GM23338 (cell line): Measurements from ENCODE around the gene SHANK1. TPM values are rescaled to one million over a fixed set of nuclear protein-coding genes. Genes with fewer than 3 reads are reported as not detected.

Experiments used
- ATAC-seq: fragments of 200-7000 bp; cut with Tn5 transposase; 3 replicates; pipeline ENCODE4 v1.9.1; 2020
- DNase-seq: peaks from one replicate; pipeline ENCODE4 v3.0.0-alpha.2; 2015; ENCODE audit warnings: low spot score
- H2AFZ ChIP-seq: fragments of 200-600 bp; sonication (generic); 2 replicates; pipeline ENCODE4 v1.8.0; 2016; ENCODE audit warnings: antibody characterized with exemption, mild to moderate bottlenecking, moderate library complexity
- H3F3A ChIP-seq: fragments of 200-600 bp; sonication (generic); replicated peaks from 2 replicates; pipeline ENCODE4 v1.8.0; 2017; ENCODE audit warnings: antibody characterized with exemption, mixed run types, low read depth
- H3K27ac ChIP-seq: fragments of 200-600 bp; sonication (generic); 2 replicates; pipeline ENCODE4 v1.6.1; 2016; ENCODE audit warnings: low read depth
- H3K27me3 ChIP-seq: fragments of 200-600 bp; sonication (generic); 2 replicates; pipeline ENCODE4 v1.8.0; 2016; ENCODE audit warnings: mild to moderate bottlenecking, mixed run types, moderate library complexity; ENCODE audit not compliant: insufficient read depth
- H3K36me3 ChIP-seq: fragments of 200-600 bp; sonication (generic); 2 replicates; pipeline ENCODE4 v1.8.0; 2016; ENCODE audit warnings: mild to moderate bottlenecking; ENCODE audit not compliant: insufficient read depth
- H3K4me1 ChIP-seq: fragments of 200-600 bp; sonication (generic); 2 replicates; pipeline ENCODE4 v1.8.0; 2016; ENCODE audit warnings: mild to moderate bottlenecking, moderate library complexity; ENCODE audit not compliant: insufficient read depth
- H3K4me2 ChIP-seq: fragments of 200-600 bp; sonication (generic); 2 replicates; pipeline ENCODE4 v1.7.1; 2017; ENCODE audit warnings: mixed run types
- H3K4me3 ChIP-seq: fragments of 200-600 bp; sonication (generic); 2 replicates; pipeline ENCODE4 v1.6.1; 2016; ENCODE audit warnings: mixed run types
- H3K79me2 ChIP-seq: fragments of 200-600 bp; sonication (generic); replicated peaks from 2 replicates; pipeline ENCODE4 v1.8.0; 2017; ENCODE audit warnings: mild to moderate bottlenecking; ENCODE audit not compliant: insufficient read depth
- H3K9me2 ChIP-seq: fragments of 200-600 bp; sonication (generic); 2 replicates; pipeline ENCODE4 v1.8.0; 2017; ENCODE audit not compliant: insufficient read depth
- H4K20me1 ChIP-seq: fragments of 200-600 bp; sonication (generic); replicated peaks from 2 replicates; pipeline ENCODE4 v1.8.0; 2017; ENCODE audit warnings: mild to moderate bottlenecking; ENCODE audit not compliant: insufficient read depth
- H3K27ac Mint-ChIP-seq: 2 replicates; pipeline ENCODE4 v1.8.0; 2020; ENCODE audit warnings: inconsistent platforms, mild to moderate bottlenecking, moderate library complexity, mixed read lengths
- H3K27me3 Mint-ChIP-seq: 3 replicates; pipeline ENCODE4 v1.8.0; 2022; ENCODE audit warnings: low read depth, mild to moderate bottlenecking, moderate library complexity, mixed read lengths, inconsistent platforms; ENCODE audit not compliant: insufficient read depth, poor library complexity
- H3K36me3 Mint-ChIP-seq: 3 replicates; pipeline ENCODE4 v1.8.0; 2021; ENCODE audit warnings: low read depth, mild to moderate bottlenecking, inconsistent platforms, moderate library complexity, mixed read lengths
- H3K4me1 Mint-ChIP-seq: 3 replicates; pipeline ENCODE4 v1.8.0; 2020; ENCODE audit warnings: mild to moderate bottlenecking, inconsistent platforms, mixed read lengths
- H3K4me3 Mint-ChIP-seq: 3 replicates; pipeline ENCODE4 v1.8.0; 2021; ENCODE audit warnings: moderate library complexity, mild to moderate bottlenecking, inconsistent platforms, mixed read lengths
- H3K9me3 Mint-ChIP-seq: 3 replicates; pipeline ENCODE4 v1.8.0; 2020; ENCODE audit warnings: moderate library complexity, mild to moderate bottlenecking, inconsistent platforms, mixed read lengths
- CREB1 ChIP-seq: fragments of 250-450 bp; sonication (Bioruptor Pico); IDR thresholded peaks from 2 replicates; pipeline ENCODE4 v1.5.0; 2020; ENCODE audit warnings: low read depth, mild to moderate bottlenecking, moderate library complexity
- EZH2 ChIP-seq: fragments of 200-600 bp; sonication (generic); IDR thresholded peaks from one replicate; pipeline ENCODE4 v1.8.0; 2017; ENCODE audit warnings: antibody characterized with exemption, mild to moderate bottlenecking, low read depth; ENCODE audit not compliant: unreplicated experiment
- EZH2phosphoT487 ChIP-seq: fragments of 200-600 bp; sonication (generic); IDR thresholded peaks from one replicate; pipeline ENCODE4 v1.8.1; 2018; ENCODE audit warnings: antibody characterized with exemption; ENCODE audit not compliant: unreplicated experiment
- JUNB ChIP-seq: IDR thresholded peaks from one replicate; pipeline ENCODE4 v1.6.1; 2016; ENCODE audit warnings: antibody characterized with exemption; ENCODE audit not compliant: unreplicated experiment
- NANOG ChIP-seq: IDR thresholded peaks from 2 replicates; pipeline ENCODE4 v1.6.1; 2016; ENCODE audit warnings: antibody characterized with exemption, borderline replicate concordance
- POLR2AphosphoS5 ChIP-seq: IDR thresholded peaks from 2 replicates; pipeline ENCODE4 v1.6.1; 2016; ENCODE audit warnings: antibody characterized with exemption, low read depth
- STAT1 ChIP-seq: IDR thresholded peaks from one replicate; pipeline ENCODE4 v1.6.1; 2016; ENCODE audit warnings: antibody characterized with exemption; ENCODE audit not compliant: unreplicated experiment
- ZNF114 ChIP-seq: fragments of 250-450 bp; sonication (Bioruptor Pico); IDR thresholded peaks from 2 replicates; pipeline ENCODE4 v1.5.0; 2020; ENCODE audit warnings: mild to moderate bottlenecking, moderate library complexity
- ZNF331 ChIP-seq: fragments of 250-450 bp; sonication (Bioruptor Pico); IDR thresholded peaks from 2 replicates; pipeline ENCODE4 v1.5.0; 2020; ENCODE audit warnings: low read depth, mild to moderate bottlenecking, moderate library complexity
- ZNF462 ChIP-seq: fragments of 250-450 bp; sonication (Bioruptor Pico); IDR thresholded peaks from 2 replicates; pipeline ENCODE4 v1.5.0; 2020; ENCODE audit warnings: mild to moderate bottlenecking, moderate library complexity
- polyA plus RNA-seq: library from polyadenylated mRNA; unstranded; fragments of >200 nt; fragmentation: Nextera tagmentation; extraction: Ambion mirVana; gene quantifications from 2 replicates; pipeline ENCODE4 v1.2.1, GENCODE V29; 2016
- total RNA-seq: library from RNA; depleted of rRNA; stranded (reverse); fragments of >200 nt; shearing (Covaris generic); gene quantifications from 2 replicates; pipeline ENCODE4 v1.2.3, GENCODE V29; 2014
- TF ChIP-seq, protein P1 (sequence below): IDR thresholded peaks from 2 replicates; pipeline ENCODE4 v1.6.1; 2016; ENCODE audit warnings: antibody characterized with exemption
- TF ChIP-seq, protein P2 (sequence below), 2 experiments: fragments of 200-600 bp in 1 of 2; sonication (generic) in 1 of 2; conservative IDR thresholded peaks; 2 replicates each; pipeline versions ENCODE4 v1.5.1 to v1.6.1; 2016 to 2017; ENCODE audit warnings: antibody characterized with exemption in 2 of 2, low read depth in 2 of 2, mild to moderate bottlenecking in 2 of 2, moderate library complexity in 1 of 2
- TF ChIP-seq, protein P3 (sequence below): IDR thresholded peaks from one replicate; pipeline ENCODE4 v1.6.1; 2018; ENCODE audit warnings: antibody characterized with exemption; ENCODE audit not compliant: unreplicated experiment

SHANK1 gene
- total and polyA plus RNA-seq, 2 experiments from 2014 or later: 0.23 to 4.1 TPM

DNA sequence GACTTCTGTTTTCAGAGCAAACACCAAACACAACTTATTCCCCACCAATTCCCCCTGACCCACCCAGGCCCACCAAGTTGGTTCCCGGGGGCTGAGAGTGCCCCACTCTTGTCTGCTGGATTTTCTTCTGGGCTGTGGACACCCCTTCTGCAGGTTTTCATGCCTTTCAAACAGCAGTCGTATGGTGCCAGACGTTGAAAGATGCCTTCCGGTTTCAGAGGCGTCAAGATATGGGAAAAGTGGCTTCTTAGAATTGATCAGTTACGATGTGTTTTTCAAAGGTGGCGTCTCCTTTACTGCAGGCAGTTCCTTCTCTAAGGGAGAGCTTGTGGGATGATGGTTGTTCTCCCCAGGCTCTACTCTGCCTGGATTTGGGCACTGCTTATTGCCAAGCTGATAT lies 16.3 kb upstream of the SHANK1 start:
- H3K27ac ChIP-seq: no peak overlapping the region
- Mint-ChIP-seq H3K36me3 (peaks cover 55% of the 10 kb centered on the region), H3K27me3 (peaks cover 3% of the 10 kb centered on the region), H3K27ac (no peak overlapping the region), H3K4me1 (no peaks in the 10 kb centered on the region), H3K4me3 (no peak overlapping the region), H3K9me3 (peaks cover 100% of the 10 kb centered on the region)
- no peaks in the 10 kb centered on the region for H3K79me2 ChIP-seq
- no peaks in the 10 kb centered on the region for H3K4me1 ChIP-seq
- ATAC-seq (no peak), DNase-seq (no peak)
- H3K9me2 ChIP-seq: no peaks in the 10 kb centered on the region
- H3K4me3 ChIP-seq: no peak overlapping the region
- peak overlapping the region; percentile 72 for H2AFZ ChIP-seq
- H4K20me1 ChIP-seq: no peaks in the 10 kb centered on the region
- no peaks in the 10 kb centered on the region for H3F3A ChIP-seq
- H3K36me3 ChIP-seq: no peaks in the 10 kb centered on the region
- no peak overlapping the region for H3K4me2 ChIP-seq
- H3K27me3 ChIP-seq: no peaks in the 10 kb centered on the region
- TF ChIP-seq POLR2AphosphoS5 (no peak), STAT1 (no peak), NANOG (no peak), JUNB (no peak), EZH2 (no peak), ZNF114 (no peak), EZH2phosphoT487 (no peak), ZNF331 (CRISPR knock-in tag) (no peak), CREB1 (CRISPR knock-in tag) (no peak), ZNF462 (CRISPR knock-in tag) (no peak)
- TF ChIP-seq, protein P1, sequence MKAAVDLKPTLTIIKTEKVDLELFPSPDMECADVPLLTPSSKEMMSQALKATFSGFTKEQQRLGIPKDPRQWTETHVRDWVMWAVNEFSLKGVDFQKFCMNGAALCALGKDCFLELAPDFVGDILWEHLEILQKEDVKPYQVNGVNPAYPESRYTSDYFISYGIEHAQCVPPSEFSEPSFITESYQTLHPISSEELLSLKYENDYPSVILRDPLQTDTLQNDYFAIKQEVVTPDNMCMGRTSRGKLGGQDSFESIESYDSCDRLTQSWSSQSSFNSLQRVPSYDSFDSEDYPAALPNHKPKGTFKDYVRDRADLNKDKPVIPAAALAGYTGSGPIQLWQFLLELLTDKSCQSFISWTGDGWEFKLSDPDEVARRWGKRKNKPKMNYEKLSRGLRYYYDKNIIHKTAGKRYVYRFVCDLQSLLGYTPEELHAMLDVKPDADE: no peak
- TF ChIP-seq, protein P2, sequence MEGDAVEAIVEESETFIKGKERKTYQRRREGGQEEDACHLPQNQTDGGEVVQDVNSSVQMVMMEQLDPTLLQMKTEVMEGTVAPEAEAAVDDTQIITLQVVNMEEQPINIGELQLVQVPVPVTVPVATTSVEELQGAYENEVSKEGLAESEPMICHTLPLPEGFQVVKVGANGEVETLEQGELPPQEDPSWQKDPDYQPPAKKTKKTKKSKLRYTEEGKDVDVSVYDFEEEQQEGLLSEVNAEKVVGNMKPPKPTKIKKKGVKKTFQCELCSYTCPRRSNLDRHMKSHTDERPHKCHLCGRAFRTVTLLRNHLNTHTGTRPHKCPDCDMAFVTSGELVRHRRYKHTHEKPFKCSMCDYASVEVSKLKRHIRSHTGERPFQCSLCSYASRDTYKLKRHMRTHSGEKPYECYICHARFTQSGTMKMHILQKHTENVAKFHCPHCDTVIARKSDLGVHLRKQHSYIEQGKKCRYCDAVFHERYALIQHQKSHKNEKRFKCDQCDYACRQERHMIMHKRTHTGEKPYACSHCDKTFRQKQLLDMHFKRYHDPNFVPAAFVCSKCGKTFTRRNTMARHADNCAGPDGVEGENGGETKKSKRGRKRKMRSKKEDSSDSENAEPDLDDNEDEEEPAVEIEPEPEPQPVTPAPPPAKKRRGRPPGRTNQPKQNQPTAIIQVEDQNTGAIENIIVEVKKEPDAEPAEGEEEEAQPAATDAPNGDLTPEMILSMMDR (conservative IDR thresholded peaks at IDR 0.05; ENCODE audit: low read depth in 2 of 2): no peak
- TF ChIP-seq, protein P3, sequence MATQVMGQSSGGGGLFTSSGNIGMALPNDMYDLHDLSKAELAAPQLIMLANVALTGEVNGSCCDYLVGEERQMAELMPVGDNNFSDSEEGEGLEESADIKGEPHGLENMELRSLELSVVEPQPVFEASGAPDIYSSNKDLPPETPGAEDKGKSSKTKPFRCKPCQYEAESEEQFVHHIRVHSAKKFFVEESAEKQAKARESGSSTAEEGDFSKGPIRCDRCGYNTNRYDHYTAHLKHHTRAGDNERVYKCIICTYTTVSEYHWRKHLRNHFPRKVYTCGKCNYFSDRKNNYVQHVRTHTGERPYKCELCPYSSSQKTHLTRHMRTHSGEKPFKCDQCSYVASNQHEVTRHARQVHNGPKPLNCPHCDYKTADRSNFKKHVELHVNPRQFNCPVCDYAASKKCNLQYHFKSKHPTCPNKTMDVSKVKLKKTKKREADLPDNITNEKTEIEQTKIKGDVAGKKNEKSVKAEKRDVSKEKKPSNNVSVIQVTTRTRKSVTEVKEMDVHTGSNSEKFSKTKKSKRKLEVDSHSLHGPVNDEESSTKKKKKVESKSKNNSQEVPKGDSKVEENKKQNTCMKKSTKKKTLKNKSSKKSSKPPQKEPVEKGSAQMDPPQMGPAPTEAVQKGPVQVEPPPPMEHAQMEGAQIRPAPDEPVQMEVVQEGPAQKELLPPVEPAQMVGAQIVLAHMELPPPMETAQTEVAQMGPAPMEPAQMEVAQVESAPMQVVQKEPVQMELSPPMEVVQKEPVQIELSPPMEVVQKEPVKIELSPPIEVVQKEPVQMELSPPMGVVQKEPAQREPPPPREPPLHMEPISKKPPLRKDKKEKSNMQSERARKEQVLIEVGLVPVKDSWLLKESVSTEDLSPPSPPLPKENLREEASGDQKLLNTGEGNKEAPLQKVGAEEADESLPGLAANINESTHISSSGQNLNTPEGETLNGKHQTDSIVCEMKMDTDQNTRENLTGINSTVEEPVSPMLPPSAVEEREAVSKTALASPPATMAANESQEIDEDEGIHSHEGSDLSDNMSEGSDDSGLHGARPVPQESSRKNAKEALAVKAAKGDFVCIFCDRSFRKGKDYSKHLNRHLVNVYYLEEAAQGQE: no peak
